Measurements from ENCODE around the gene BCL2L12.

- TF ChIP-seq CTCF (IDR thresholded peaks at IDR 0.05) (peak in 4 of 6 experiments; percentile 26 to 45 (median 34)), POLR2A (IDR thresholded peaks at IDR 0.05) (peak in 2 of 4 donors; percentile 19 to 77)
These were observed 1.3 kb upstream of the BCL2L12 start for GRCh38 chr19:49664171-49665035.

Data from esophagus squamous epithelium (tissue), 4 donors.